Hematopoietic multipotent progenitor cell treated with erythropoietin and hydrocortisone succinate and interleukin-3 and kit ligand, for 6 days (in vitro differentiated cells): ENCODE results near the gene CLEC19A.
"Not testable (repeated sequence)": the region's sequence is repeated elsewhere in the genome, so short reads cannot be mapped to it uniquely, and the experiment has no call there.

Experiments
- DNase-seq: peaks from one replicate; pipeline ENCODE4 v3.0.0-alpha.2; 2015

Gene CLEC19A

GRCh38 chr16:19287241-19287640 is 1.7 kb downstream of the CLEC19A start:
- no peak for DNase-seq

- no peak for DNase-seq
These were observed 3.6 kb downstream of the CLEC19A start for GRCh38 chr16:19288872-19289799.

- DNase-seq: no peak
These were observed 4.4 kb downstream of the CLEC19A start for GRCh38 chr16:19289811-19290485.

- no peak for DNase-seq
These were observed 5.3 kb downstream of the CLEC19A start for GRCh38 chr16:19290860-19291259.

- DNase-seq: no peak
These were observed 5.9 kb downstream of the CLEC19A start for GRCh38 chr16:19291475-19291874.

- no peak for DNase-seq
These were observed 6.7 kb downstream of the CLEC19A start for GRCh38 chr16:19292186-19292585.

GRCh38 chr16:19294156-19294649 is 8.7 kb downstream of the CLEC19A start:
- peak; percentile 7 for DNase-seq

GRCh38 chr16:19295393-19295792 is 9.9 kb downstream of the CLEC19A start:
- no peak for DNase-seq

GRCh38 chr16:19297454-19297853 is 11.9 kb downstream of the CLEC19A start:
- DNase-seq: no peak

- no peak for DNase-seq
These were observed 14.0 kb downstream of the CLEC19A start for GRCh38 chr16:19299565-19299964.

GRCh38 chr16:19301931-19302330 is 16.4 kb downstream of the CLEC19A start:
- no peak for DNase-seq

- no peak for DNase-seq
These were observed 19.2 kb downstream of the CLEC19A start for GRCh38 chr16:19304750-19305149.

GRCh38 chr16:19305443-19305842 is 19.9 kb downstream of the CLEC19A start:
- no peak for DNase-seq

GRCh38 chr16:19307587-19308241 is 22.2 kb downstream of the CLEC19A start:
- peak; percentile 70 for DNase-seq

- DNase-seq: no peak
These were observed 22.9 kb downstream of the CLEC19A start for GRCh38 chr16:19308392-19308791.

- DNase-seq: no peak
These were observed 23.6 kb downstream of the CLEC19A start for GRCh38 chr16:19309178-19309577.

GRCh38 chr16:19314718-19315425 is 29.3 kb downstream of the CLEC19A start:
- no peak for DNase-seq

GRCh38 chr16:19315889-19316433 is 30.4 kb downstream of the CLEC19A start:
- DNase-seq: no peak

GRCh38 chr16:19316846-19317245 is 31.3 kb downstream of the CLEC19A start:
- no peak for DNase-seq

- not testable (repeated sequence) for DNase-seq
These were observed 35.7 kb downstream of the CLEC19A start for GRCh38 chr16:19321186-19321585.

- no peak for DNase-seq
These were observed 38.1 kb downstream of the CLEC19A start for GRCh38 chr16:19323596-19323995.

GRCh38 chr16:19328364-19328763 is 42.8 kb downstream of the CLEC19A start:
- DNase-seq: no peak
